Astrocyte (in vitro differentiated cells and primary cell): ENCODE results near the gene DNAH2.

Source experiments
- CTCF ChIP-seq: IDR thresholded peaks from 2 replicates; pipeline ENCODE4 v1.5.1; 2011; ENCODE audit warnings: low read depth, mild to moderate bottlenecking, inconsistent platforms, low read length, moderate library complexity; ENCODE audit not compliant: insufficient read depth
- EZH2 ChIP-seq: IDR thresholded peaks from 2 replicates; pipeline ENCODE4 v1.6.1; 2012; ENCODE audit warnings: mild to moderate bottlenecking, low read length, inconsistent platforms; ENCODE audit not compliant: insufficient read depth

- no peak for TF ChIP-seq CTCF
- TF ChIP-seq EZH2: no peak
These were observed 6.3 kb upstream of the DNAH2 start for GRCh38 chr17:7711051-7711755.
